ENCODE results near the gene FANCC. TPM values are rescaled to one million over a fixed set of nuclear protein-coding genes. Genes with fewer than 3 reads are reported as not detected.

The FANCC gene
- total RNA-seq, 1 experiment from 2014 or later: 44.7 TPM

DNA sequence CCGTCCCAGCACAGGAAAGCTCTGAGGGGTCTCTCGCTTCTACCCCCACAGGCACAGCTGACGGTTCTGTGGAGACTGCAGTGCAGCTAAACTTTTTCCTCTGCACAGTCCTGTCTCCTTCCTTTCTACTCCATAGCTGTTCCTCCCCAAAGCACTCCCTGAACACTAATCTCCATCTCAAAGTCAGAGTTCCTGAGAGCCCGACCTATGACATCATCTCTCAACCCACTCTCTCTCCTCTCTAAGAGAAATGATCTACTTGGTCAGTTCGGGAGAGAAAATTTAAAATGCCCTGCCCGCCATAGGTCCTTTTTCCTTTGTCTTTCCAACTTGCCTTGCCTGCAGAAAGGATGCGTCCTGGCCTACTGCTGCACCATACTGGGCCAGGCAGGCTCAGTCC, 90.6 kb downstream of the FANCC start:
- no peak for DNase-seq
- Histone ChIP-seq H3K27ac (no peak overlapping the region), H3F3A (ENCODE audit: insufficient read depth, low read depth) (no peaks in the 10 kb centered on the region), H4K20me1 (ENCODE audit: insufficient read depth) (no peaks in the 10 kb centered on the region), H3K27me3 (ENCODE audit: insufficient read depth, low read depth) (no peaks in the 10 kb centered on the region), H2AFZ (no peak overlapping the region), H3K9me3 (ENCODE audit: insufficient read depth, low read depth) (no peaks in the 10 kb centered on the region), H3K4me3 (no peak overlapping the region), H3K36me3 (ENCODE audit: low read depth) (no peaks in the 10 kb centered on the region), H3K4me1 (replicated peaks; ENCODE audit: insufficient read depth) (no peaks in the 10 kb centered on the region), H3K4me2 (no peak overlapping the region), H3K79me2 (ENCODE audit: low read depth) (no peaks in the 10 kb centered on the region), H3K9me2 (ENCODE audit: insufficient read depth) (no peaks in the 10 kb centered on the region)
- BruUV-seq (replicated peaks): no TSS peak
- intact Hi-C loops (cut with micrococcal nuclease; ENCODE audit: unreplicated experiment): no loop called here
- POLR2A ChIA-PET (ENCODE audit: unreplicated experiment): no interaction called here
- CTCF ChIA-PET: no interaction called here
- TF ChIP-seq EZH2 (IDR thresholded peaks at IDR 0.05; ENCODE audit: low read depth): no peak
- TF ChIP-seq, protein P1, sequence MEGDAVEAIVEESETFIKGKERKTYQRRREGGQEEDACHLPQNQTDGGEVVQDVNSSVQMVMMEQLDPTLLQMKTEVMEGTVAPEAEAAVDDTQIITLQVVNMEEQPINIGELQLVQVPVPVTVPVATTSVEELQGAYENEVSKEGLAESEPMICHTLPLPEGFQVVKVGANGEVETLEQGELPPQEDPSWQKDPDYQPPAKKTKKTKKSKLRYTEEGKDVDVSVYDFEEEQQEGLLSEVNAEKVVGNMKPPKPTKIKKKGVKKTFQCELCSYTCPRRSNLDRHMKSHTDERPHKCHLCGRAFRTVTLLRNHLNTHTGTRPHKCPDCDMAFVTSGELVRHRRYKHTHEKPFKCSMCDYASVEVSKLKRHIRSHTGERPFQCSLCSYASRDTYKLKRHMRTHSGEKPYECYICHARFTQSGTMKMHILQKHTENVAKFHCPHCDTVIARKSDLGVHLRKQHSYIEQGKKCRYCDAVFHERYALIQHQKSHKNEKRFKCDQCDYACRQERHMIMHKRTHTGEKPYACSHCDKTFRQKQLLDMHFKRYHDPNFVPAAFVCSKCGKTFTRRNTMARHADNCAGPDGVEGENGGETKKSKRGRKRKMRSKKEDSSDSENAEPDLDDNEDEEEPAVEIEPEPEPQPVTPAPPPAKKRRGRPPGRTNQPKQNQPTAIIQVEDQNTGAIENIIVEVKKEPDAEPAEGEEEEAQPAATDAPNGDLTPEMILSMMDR (conservative IDR thresholded peaks at IDR 0.05): no peak

DNA sequence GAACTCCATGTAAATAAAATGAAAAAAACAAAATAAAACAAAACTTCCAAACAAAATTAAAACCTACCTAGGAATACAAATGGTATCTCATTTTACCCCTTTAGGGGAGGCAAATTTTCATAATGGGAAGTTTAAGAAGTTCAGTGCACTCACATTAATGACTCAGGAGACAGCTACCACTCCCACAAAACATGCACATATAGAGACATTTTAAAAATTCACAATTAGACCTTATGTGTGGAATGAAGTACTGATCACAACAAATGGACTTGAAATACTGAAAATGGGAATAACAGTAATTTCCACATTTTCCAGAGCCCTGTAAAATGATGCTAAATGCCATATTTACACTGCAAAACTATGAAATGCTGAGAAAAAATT, 91.8 kb downstream of the FANCC start:
- no peak overlapping the region for H3K27ac ChIP-seq
- no peaks in the 10 kb centered on the region for H3K9me2 ChIP-seq (ENCODE audit: insufficient read depth)
- no peaks in the 10 kb centered on the region for H3K4me1 ChIP-seq (replicated peaks; ENCODE audit: insufficient read depth)
- TF ChIP-seq EZH2 (IDR thresholded peaks at IDR 0.05; ENCODE audit: low read depth): no peak
- TF ChIP-seq, protein P1 (conservative IDR thresholded peaks at IDR 0.05): no peak
- no peaks in the 10 kb centered on the region for H3K36me3 ChIP-seq (ENCODE audit: low read depth)
- no peaks in the 10 kb centered on the region for H3K27me3 ChIP-seq (ENCODE audit: insufficient read depth, low read depth)
- no peak for DNase-seq
- H3K79me2 ChIP-seq (ENCODE audit: low read depth): no peaks in the 10 kb centered on the region
- H3K4me3 ChIP-seq: no peak overlapping the region
- H3F3A ChIP-seq (ENCODE audit: insufficient read depth, low read depth): no peaks in the 10 kb centered on the region
- BruUV-seq (replicated peaks): no TSS peak
- no peak overlapping the region for H2AFZ ChIP-seq
- POLR2A ChIA-PET (ENCODE audit: unreplicated experiment): no interaction called here
- intact Hi-C loops (cut with micrococcal nuclease; ENCODE audit: unreplicated experiment): no loop called here
- no peaks in the 10 kb centered on the region for H3K9me3 ChIP-seq (ENCODE audit: insufficient read depth, low read depth)
- no peak overlapping the region for H3K4me2 ChIP-seq
- no peaks in the 10 kb centered on the region for H4K20me1 ChIP-seq (ENCODE audit: insufficient read depth)
- CTCF ChIA-PET: no interaction called here

DNA sequence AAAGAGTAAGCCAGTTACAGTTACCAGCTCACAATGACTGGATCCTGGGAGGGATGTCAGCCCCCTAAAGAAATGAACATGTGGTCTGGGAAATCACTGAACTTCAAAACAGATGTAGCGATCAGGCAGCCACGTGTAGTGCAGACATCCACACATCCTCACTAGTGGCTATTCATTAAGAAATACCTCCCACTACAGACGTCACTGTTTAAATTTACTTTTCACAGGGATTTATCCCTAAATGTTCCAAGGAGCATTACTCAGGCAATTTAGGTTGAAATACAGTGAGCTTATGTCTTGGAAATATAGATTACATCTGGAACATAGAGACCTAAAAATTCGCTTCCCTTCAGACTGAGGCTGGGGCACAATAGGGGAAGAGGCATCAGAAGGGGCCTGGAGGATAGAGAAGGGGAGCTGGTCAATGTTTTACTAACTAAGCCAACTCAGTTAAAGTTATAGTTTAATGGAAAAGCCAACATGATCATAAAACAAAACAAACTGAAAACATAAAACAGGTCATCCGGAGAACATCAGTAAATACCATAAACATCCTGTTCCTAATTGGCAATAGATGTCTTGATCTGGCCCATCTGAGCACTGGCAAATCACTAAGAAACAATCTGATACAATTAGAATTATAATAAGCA, 92.3 kb downstream of the FANCC start:
- ChIA-PET POLR2A (ENCODE audit: unreplicated experiment) (interaction anchor here (0.5 kb wide), 1 partner anchor 1618 kb away, joined by 4 read pairs; no protein-coding TSS in a partner anchor), CTCF (no interaction called here)
- H3K79me2 ChIP-seq (ENCODE audit: low read depth): no peaks in the 10 kb centered on the region
- no peaks in the 10 kb centered on the region for H3K27me3 ChIP-seq (ENCODE audit: insufficient read depth, low read depth)
- no peaks in the 10 kb centered on the region for H3K36me3 ChIP-seq (ENCODE audit: low read depth)
- H3K27ac ChIP-seq: no peak overlapping the region
- no peak for DNase-seq
- BruUV-seq (replicated peaks): no TSS peak
- no peak overlapping the region for H3K4me2 ChIP-seq
- H2AFZ ChIP-seq: no peak overlapping the region
- H3F3A ChIP-seq (ENCODE audit: insufficient read depth, low read depth): no peaks in the 10 kb centered on the region
- no peaks in the 10 kb centered on the region for H3K4me1 ChIP-seq (replicated peaks; ENCODE audit: insufficient read depth)
- intact Hi-C loops (cut with micrococcal nuclease; ENCODE audit: unreplicated experiment): no loop called here
- H3K4me3 ChIP-seq: no peak overlapping the region
- no peaks in the 10 kb centered on the region for H4K20me1 ChIP-seq (ENCODE audit: insufficient read depth)
- TF ChIP-seq, protein P1 (conservative IDR thresholded peaks at IDR 0.05): no peak
- TF ChIP-seq EZH2 (IDR thresholded peaks at IDR 0.05; ENCODE audit: low read depth): no peak
- no peaks in the 10 kb centered on the region for H3K9me3 ChIP-seq (ENCODE audit: insufficient read depth, low read depth)
- no peaks in the 10 kb centered on the region for H3K9me2 ChIP-seq (ENCODE audit: insufficient read depth)
